GM11168 (cell line): ENCODE measurements around the gene TTLL9.

Source experiments
- in situ Hi-C: fragments of 300-500 bp; cut with MboI; formaldehyde crosslinking; loops from one replicate; pipeline ENCODE4 v1.12.0; 2022; ENCODE audit warnings: low sequenced_read_pairs; ENCODE audit not compliant: unreplicated experiment

The TTLL9 gene

DNA sequence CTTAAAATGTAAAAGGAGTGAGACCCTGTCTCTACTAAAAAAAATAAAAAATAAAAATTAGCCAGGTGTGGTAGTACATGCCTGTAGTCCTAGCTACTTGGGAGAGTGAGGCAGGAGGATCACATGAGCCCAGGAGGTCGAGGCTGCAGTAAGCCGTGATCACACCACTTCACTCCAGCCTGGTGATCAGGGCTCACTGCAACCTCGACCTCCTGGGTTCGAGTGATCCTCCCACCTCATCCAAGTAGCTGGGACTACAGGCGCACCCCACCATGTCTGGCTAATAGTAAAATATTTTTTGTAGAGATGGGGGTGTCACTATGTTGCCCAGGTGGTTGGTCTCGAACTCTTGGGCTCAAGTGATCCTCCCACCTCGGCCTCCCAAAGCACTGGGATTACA is 17.0 kb upstream of the TTLL9 start:
- in situ Hi-C loops: loop anchor here (10.0 kb wide), 1 partner anchor 101 kb away; the partner anchor contains the start of gene PDRG1

DNA sequence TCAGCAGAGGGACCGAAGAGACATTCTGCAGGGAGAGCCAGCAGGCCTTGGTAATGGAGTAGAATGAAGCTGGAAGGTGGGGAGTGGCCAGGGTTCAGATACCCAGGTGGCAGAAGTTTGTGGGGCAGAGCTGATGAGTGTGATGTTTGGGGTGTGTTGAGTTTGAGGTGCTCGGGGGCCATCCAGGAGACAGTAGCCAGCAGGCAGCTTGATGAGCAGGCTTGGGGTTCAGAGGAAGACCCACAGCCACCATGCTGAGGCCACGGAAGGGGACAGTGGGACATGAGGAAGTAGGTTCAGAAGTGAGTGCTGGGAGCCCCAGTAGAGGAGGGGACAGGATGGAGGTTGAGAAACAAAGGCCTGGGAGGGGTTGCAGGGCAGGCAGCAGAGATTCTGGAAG is 13.9 kb upstream of the TTLL9 start:
- in situ Hi-C loops: loop anchor here (10.0 kb wide), 1 partner anchor 98 kb away; the partner anchor contains the start of gene PDRG1

DNA sequence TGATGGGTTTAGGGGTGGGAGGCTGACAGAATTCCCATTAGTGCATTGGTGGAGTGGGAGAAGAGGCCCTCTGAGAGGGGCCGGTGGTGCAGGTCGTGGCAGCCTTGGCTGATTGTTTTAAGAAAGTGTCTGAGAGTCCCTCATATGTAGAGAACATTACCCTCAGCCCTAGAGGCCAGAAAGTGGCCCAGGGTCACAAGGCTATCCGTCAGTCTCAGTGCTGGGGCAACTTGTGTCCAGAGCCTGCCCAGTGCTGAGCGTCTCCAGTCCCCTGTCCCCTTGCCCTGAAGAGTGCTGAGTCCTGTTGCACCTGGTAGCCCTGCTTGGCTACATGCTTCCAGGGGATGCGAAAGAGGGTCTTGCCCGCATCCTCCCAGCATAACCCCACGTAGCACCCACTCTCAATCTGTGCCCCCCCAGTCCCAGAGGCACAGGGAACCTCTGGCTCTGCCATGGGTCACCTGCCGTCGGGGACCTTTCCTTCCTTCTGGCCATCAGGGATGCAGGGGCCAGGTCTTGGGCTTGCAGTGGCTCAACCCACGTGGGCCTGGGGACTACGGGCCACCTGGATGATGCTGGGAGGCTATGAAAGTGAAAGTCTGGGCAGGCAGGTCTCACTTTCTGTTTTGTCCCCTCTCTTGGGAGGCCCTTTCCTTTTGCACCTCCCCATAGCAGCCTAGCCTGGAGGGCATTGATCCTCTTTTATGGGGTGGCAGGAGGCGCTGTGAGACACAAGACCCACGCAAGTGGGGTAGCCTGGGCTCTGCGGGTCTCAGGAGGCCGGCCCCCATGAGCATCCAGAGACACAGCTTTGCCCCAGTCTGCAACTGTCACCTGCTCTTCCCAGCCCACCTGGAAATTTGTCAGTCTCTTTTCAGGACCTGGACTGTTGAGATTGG is 12.3 kb upstream of the TTLL9 start:
- in situ Hi-C loops: loop anchor here (10.0 kb wide), 1 partner anchor 97 kb away; the partner anchor contains the start of gene PDRG1

DNA sequence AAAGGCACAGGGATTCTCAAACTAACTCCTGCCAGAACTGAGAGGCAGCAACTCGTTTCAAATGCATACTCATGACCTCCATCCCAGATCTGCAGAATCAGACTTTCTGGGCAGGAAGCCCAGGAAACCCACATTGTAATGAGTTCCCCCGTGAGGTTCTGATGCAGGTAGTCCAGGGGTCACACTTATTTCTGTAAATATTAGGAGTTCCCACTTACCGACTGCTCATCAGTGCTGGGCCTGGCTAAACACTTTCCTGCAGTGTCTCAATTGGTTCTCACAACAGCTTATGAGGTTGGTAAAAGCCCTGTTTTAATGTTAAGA is 11.7 kb upstream of the TTLL9 start:
- in situ Hi-C loops: loop anchor here (10.0 kb wide), 1 partner anchor 96 kb away; the partner anchor contains the start of gene PDRG1

DNA sequence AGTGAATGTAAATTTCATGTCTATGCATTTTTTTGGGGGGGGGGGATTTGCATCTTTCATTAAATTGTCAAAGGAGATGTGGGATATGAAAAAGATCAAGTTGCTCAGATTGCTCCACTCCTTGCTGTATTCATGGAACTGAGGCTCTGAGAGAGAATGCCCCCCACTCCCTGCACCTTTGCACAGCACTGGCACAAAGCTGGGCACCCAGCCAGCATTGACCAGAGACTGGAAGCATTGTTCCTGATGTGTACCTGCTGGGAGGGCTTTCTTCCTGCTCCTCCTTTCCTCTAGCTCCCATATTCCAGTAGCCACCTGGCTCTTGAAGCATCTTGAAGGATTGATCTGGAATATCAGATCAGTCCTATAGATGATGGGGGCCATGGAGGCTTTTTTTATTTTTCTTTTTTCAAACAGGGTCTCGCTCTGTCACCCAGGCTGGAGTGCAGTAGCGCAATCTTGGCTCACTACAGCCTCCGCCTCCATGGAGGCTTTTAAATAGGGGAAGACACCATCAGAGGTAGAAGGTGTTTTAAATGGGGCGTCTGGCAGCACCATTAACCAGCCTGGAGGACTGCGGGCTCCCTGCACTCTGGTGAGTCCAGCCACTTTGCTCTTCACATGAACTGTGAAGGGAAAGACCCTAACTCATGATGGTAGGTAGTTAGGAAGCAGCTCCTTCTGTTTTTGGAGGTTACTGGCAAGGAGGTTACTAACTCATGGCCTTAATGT is 11.0 kb upstream of the TTLL9 start:
- in situ Hi-C loops: loop anchor here (10.0 kb wide), 1 partner anchor 95 kb away; the partner anchor contains the start of gene PDRG1

DNA sequence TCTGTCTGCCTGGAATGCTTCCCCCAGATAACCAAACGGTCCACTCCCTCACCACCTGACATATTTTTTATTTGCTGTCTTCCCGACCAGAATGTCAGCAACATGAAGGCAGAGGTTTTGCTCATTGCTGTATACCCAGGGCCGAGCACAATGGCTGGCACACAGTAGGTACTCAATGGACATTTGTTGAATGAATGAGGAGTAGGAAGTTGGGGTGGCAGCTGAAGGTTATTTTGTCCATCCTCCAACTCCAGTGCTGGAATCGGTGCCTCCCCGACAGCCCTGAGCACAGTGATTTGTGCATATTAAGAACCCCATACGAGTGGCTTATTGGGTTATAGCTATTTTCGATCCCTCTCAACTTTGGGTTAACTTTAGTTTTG is 10.4 kb upstream of the TTLL9 start:
- in situ Hi-C loops: loop anchor here (10.0 kb wide), 1 partner anchor 95 kb away; the partner anchor contains the start of gene PDRG1

DNA sequence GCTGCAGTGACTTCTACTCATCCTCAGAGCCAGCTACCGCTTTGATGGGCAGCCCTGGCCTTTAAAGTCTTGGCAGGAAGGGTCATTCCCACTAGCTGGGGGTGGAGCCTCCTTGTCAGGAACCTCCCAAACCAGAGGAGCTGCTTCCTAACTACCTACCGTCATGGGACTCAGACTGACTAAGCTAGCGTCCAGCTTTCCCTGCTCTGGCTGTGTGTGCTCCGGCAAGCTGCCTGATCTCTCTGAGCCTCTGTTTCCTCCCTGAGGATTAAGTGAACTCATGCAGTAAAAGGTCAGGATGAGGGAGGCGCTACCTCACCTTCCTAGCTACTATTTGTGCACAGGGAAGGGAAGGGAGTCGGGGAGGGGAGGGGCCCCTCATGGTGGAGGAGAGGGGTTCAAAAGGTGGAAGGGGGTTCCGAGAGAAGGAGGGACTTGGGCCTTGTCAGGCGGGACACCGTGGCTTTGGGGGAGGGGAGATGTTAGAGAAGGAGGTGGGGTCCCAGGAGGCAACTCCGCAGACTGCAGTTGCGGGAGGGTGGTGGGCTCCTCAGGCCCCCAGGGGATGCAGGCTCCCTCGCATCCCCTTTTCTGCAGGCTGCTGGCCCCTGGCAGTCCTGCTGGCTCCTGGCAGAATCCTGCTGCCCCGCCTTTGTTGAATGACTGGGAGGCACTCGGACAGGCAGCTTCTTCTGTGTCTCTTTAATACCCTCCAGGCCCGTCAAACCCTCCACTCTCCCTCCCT is 9.9 kb upstream of the TTLL9 start:
- in situ Hi-C loops: no loop called here

DNA sequence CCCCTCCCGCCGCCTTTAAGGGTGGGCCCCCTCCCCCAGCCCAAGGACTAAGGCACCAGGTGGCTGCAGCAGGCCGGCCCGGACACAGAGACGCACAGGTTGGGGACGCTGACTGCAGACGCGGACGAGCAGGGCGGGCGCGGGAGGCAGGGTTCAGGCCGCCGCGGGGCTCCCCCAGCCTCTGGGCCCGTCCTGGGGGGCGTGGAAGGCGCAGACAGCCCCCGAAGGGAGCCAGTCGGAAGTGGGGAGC is 9.4 kb upstream of the TTLL9 start:
- in situ Hi-C loops: no loop called here

DNA sequence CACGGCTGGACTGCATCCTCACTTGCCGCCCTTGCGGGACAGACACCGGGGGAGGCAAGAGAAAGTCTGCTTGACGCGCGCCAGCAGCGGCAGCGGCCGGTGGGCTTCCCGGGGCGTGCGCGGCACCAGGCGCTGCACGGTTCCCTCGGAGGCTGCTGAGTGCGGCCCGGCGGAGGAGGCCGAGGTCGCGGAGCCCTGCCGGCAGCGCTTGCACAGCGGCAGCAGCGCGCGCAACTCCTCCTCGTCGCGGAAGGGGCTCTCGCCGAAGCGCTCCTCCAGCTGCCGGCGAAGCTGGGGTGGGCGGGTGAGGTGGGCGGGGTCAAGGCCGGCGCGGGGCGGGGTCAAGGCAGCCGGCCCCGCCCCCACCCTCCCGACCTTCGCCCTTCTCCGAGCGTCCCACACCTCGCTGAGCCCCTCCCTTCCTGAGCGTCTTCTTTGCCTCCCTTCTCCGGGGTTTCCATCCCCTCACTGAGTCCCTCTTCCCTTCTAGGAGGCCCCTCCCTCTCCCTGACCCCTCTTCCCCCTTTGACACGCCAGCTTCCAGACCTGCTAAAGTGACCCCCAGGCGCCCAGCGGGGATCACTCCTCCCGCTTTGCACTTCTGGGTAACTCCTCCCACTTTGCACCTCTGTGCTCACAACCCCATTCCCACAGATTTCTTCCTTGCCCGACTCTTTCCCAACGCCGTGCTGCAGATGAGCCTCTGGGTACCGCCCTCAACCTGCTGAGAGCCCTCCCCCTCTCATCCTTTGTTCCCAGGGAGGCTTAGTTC is 8.9 kb upstream of the TTLL9 start:
- in situ Hi-C loops: no loop called here

DNA sequence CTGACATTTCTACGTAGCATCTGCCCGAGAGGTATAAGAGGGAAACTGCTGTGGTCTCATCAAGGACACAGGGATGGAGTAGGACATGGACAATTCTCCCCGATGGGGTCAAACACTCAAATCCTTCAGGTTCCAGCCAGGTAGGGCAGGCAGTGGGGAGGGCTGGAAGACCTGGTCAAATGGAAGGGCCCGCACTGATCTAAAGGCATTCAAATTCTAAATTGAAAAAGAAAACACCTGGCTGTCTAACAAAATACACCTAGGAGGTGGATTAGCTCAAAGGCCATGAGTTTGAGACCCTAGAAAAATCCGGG is 8.3 kb upstream of the TTLL9 start:
- in situ Hi-C loops: no loop called here

DNA sequence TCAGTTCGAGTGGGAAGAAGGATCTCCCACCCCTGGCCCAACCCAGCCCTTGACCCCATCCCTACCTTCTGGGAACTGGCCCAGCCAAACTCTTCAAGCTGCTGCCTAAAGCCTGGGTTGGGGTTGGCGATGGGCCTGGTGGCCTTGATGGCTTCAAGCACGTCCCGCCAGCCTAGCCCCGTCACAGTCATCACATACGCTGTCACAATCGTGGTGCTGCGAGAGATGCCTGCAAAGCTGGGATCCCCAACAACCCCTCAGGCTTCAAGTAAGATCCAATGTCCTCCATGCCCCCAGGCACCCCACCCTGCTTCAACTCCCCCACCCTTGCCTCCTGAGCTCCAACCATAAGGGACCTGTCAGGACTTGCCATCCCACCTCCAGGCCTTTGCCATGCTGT is 7.9 kb upstream of the TTLL9 start:
- in situ Hi-C loops: no loop called here

DNA sequence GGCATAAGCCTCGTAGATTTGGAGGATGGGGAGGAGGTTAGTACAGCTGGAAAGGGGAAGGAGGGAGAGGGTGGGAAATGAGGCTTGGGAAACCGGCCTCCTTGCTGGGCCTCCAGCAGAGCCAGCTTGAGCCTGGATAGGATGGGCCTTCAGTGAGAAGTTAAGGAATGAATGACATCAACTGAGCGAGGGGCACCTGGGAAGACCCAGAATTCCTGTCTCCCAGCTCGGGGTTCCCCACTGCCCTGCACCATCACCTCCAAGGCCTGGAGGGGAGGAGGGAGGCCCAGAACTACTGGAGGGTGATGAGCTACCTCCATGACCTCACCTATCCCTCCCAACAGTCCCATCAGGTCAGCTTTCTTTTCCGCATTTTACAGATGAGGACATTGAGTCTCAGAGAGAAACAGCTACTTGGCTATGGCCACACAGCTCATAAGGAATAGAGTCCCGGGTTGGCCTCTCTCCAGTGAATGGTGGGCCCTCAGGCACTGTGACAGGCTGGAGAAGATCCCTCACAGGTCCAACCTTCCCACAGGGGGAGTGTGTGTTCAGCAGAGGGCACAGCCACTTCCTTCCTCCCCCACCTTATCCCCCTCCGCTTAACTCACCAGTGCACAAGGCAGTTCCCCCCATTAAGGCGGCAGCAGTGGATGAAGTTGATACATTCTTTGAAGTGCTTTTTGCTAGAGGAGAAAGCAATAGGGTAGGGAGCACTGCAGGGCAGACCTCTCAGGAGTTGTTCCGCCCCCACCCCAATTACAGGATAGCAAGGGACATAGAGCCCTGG is 6.9 kb upstream of the TTLL9 start:
- in situ Hi-C loops: no loop called here

DNA sequence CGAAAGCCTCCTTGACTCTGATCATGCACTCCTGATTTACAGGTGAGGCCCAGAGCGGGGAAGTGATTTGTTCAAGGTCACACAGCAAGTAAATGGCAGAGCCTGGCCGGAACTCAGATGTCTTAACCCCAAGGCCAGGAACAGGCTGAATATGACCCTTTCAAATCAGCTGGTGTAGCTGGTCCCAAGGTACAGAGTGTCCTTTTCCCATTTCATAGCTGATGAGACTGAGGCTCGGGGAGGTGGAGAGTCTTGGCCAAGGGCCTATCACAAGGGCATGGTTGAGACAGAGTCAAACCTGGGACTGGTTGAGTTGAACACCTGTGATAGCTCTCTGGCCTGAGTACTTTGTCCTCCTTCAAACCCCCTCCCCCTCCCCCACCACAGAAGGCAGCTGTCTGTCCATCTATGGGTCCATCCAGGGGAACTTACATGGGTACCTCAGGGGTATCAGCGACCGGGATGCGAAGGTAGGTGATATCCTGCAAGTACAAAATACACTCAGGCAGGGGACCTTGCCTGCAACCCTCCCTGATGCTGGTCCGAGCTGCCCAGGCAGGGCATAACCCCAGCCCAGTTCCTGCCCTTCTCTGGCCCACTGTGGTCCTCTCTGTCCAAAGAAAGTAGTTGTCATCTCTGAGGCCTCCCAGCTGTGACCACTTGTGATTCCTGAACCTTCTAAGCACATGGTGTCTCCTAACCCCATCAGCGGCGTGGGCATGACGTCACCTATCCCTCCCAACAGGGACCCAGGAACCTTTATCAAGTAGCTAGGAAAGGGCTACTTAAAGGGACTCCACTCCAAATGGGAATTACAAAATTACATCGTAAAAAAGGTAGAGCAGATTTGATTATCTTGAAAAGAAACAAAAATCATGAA is 5.7 kb upstream of the TTLL9 start:
- in situ Hi-C loops: no loop called here

DNA sequence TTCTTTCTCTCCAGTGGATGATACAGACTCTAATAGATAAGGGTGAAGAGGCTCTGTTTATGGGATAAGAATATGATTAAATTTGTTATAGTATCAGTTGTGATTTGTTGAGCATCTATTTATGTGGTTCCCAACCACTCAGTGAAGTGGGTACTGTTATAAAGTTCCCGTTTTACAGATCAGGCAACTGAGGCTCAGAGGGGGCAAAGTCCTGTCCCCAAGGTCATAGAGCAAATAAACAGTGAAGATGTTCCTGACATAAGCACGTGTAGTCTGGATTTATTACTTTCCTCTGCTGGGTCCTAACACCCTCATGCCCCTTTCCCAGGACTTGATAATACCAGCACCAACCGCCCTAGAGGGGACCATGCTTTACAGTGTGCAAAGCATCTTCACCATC is 4.2 kb upstream of the TTLL9 start:
- in situ Hi-C loops: no loop called here

DNA sequence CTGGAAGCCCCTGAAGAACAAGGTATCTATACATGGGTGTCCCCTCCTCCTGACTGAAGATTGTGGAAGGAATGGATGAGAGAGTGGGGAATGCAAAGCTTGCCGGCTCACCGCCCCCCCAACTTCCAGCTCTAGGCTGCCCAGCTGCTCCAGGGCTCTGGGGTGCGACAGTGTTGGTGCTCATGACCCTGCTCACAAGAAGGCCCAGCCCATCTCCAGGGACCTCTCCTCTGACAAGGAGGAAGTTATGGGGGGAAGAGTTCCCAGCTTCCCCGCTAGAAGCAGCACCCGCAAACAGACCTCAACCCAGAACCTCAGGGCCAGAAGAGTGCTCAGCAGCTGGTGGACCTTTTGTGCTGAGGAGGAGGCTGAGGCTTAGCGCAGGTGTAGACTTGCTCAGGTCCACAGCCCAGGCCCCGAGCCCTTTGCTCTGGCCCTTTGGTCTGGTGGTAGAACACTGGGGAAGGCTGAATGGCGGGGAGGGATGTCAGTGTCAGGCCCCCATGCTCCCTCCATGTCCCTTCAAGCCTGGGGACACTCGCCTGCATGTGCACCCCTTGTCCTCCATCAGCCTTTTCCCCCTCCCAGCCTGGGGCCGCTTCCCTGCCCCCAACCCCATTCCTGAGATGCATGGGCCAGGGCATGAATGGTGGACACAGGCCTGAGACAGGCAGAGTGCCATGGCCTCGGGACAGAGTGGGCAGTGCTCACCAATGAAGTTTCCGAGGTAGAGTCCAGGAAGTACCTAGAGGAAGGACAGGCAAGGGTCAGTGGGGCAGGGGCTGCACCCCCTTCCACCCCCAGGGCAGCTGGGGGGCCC is 1.4 kb upstream of the TTLL9 start:
- in situ Hi-C loops: no loop called here

DNA sequence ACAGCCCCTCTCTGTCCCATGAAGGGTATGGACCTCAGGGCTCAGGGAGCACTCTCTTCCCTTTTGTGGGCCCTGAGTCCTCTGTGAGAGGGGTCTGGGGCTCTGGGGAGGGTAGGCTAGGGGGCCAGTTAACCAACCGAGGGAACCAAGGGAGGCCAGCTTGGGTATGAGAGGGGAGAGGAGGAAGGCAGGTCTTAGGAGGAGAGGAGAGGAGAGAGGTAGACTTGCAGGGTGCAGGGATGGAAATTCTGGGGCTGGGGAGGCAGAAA is 827 bp upstream of the TTLL9 start:
- in situ Hi-C loops: no loop called here

DNA sequence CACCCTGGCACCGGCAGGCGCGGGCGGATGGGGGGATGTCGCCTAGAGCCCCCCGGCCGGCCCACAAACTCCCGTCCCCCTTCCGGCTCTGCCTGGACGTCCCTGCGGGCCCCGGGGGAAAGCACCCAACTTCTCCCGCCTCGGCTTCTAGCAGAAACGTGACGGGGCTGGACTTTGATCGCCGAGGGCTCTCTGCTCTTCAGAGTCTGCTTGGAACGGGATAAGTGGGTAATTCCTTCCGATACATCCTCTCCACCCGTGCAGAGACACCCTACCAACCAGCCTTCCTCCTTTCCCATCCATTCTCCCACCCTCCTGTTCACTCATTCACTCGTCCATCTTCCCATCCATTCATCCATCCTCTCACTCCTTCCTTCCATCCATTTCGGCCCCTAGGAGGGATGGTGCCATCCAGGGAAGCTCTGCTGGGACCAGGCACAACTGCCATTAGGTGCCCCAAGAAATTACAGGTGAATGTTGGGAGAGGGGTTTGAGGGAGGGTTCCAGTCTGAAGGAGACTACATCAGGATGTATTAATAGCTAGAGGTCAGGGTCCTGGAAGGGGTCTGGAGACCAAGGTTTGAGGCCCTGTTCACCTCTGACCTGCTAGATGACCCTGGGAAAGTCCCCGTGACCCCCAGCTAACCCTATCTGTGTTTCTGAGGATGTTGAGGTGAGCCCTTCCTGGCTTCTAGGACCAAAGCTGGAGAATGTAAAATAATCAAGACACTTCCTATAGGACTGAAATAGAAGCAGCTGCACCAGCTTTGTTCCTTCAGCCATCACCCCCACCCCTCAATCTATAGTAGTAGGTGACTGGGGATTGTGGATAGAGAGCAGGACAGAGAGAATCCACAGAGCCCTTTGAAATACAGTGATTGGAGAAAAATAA is 538 bp downstream of the TTLL9 start:
- in situ Hi-C loops: no loop called here
